Psoas muscle (tissue), 8 donors: ENCODE results near the gene SHANK1. TPM values are rescaled to one million over a fixed set of nuclear protein-coding genes. Genes with fewer than 3 reads are reported as not detected.
"Not testable (repeated sequence)": the region's sequence is repeated elsewhere in the genome, so short reads cannot be mapped to it uniquely, and the experiment has no call there.

ENCODE experiments used
- ATAC-seq, 4 donors: fragments of 200-7000 bp; cut with Tn5 transposase; one replicate each; pipeline ENCODE4 v1.9.1; 2020; ENCODE audit warnings: moderate library complexity in 3 of 4, mild to moderate bottlenecking in 2 of 4
- DNase-seq, 2 donors: peaks; one replicate each; pipeline ENCODE4 v3.0.0-alpha.2; 2020
- H3K27ac ChIP-seq: fragments of 200-600 bp; one replicate; pipeline ENCODE4 v1.8.0; 2022
- H3K27me3 ChIP-seq, 3 donors: fragments of 200-600 bp in 1 of 3; one replicate each; pipeline versions ENCODE4 v1.6.1 to v1.8.0; 2013 to 2022; ENCODE audit warnings: low read length in 2 of 3, mild to moderate bottlenecking in 2 of 3, moderate library complexity in 1 of 3; ENCODE audit not compliant: insufficient read depth in 3 of 3
- H3K36me3 ChIP-seq, 2 donors: fragments of 200-600 bp in 1 of 2; one replicate each; pipeline versions ENCODE4 v1.6.1 to v1.8.0; 2013 to 2022; ENCODE audit warnings: low read depth in 1 of 2, mild to moderate bottlenecking in 1 of 2, moderate library complexity in 1 of 2; ENCODE audit not compliant: insufficient read depth in 1 of 2
- H3K4me1 ChIP-seq: fragments of 200-600 bp; one replicate; pipeline ENCODE4 v1.8.0; 2022
- H3K4me3 ChIP-seq: fragments of 200-600 bp; one replicate; pipeline ENCODE4 v1.8.0; 2022; ENCODE audit warnings: mild to moderate bottlenecking
- H3K9me3 ChIP-seq: fragments of 200-600 bp; one replicate; pipeline ENCODE4 v1.8.0; 2022
- CTCF ChIP-seq: fragments of 200-600 bp; IDR thresholded peaks from one replicate; pipeline ENCODE4 v1.8.0; 2022; ENCODE audit warnings: antibody characterized with exemption
- WGBS, 3 donors: extraction: QIAGEN DNeasy Blood & Tissue Kit; methylation state at CpG; one replicate each; pipeline versions ENCODE4 v1.1.6 to v1.1.7; 2013; 5-methylcytosine and 5-hydroxymethylcytosine counted together
- intact Hi-C, 2 donors: fragments of 100-400 bp; cut with DNase I; formaldehyde crosslinking; loops; one replicate each; pipeline versions ENCODE4 v1.11.0 to v1.14.2; 2022
- polyA plus RNA-seq, 3 donors: library from polyadenylated mRNA; stranded (reverse); fragments of 200-250 nt; gene quantifications; one replicate each; pipeline ENCODE4 v1.2.3, GENCODE V29; 2013
- total RNA-seq, 4 donors: library from RNA; stranded (reverse); fragmentation: NEBNext Ultra II Directional in 2 of 4; extraction: Animal tissue kit (Norgen Biotek cat#: 25700) in 2 of 4; gene quantifications; one replicate each; pipeline versions ENCODE4 v1.2.1 to v1.2.4, GENCODE V29; 2021 to 2023
- donor health status: healthy with polysubstance abuse.
- donor health status: DM: no; HTN: no; CAD: no; lungs with moderate emphysema.
- donor health status: Bipolar disorder and iron deficiency.
- donor health status: healthy.
- donor health status: DM: yes; HTN: yes; CAD: no.
- donor health status: DM: no; HTN: no; CAD: no.
- donor health status: DM: no; HTN: no; CAD: no.
- donor health status: DM: yes; HTN: yes; CAD: no.

SHANK1 gene
- total and polyA plus RNA-seq, 7 donors = 0.14 to 1.3 (median 0.39) TPM; not detected in 2

GRCh38 chr19:50749490-50749889 lies 29.9 kb upstream of the SHANK1 start:
- no peaks in the 10 kb centered on the region for H3K36me3 ChIP-seq

GRCh38 chr19:50747141-50747540 lies 27.5 kb upstream of the SHANK1 start:
- 78 to 86% (median 79%) methylated on average over 14 of the region's 14 CpGs for WGBS, 3 donors
- ATAC-seq, H3K27me3 ChIP-seq, H3K27ac ChIP-seq, H3K4me1 ChIP-seq, DNase-seq, H3K9me3 ChIP-seq, H3K4me3 ChIP-seq, intact Hi-C loops, H3K36me3 ChIP-seq: not testable (repeated sequence)

More at GRCh38 chr19:50749490-50749889, 29.9 kb upstream of the SHANK1 start:
- Histone ChIP-seq H3K27ac (no peak overlapping the region), H3K4me3 (no peak overlapping the region), H3K9me3 (no peaks in the 10 kb centered on the region), H3K4me1 (no peaks in the 10 kb centered on the region), H3K27me3 (peaks cover 0 to 3% (median 0%) of the 10 kb centered on the region in 3 donors)
- WGBS, 3 donors = 61 to 63% (median 61%) methylated on average over 6 of the region's 6 CpGs
- intact Hi-C loops = no loop called here
- ATAC-seq (no peak), DNase-seq (no peak)
- TF ChIP-seq CTCF = no peak

GRCh38 chr19:50745221-50745620 lies 25.6 kb upstream of the SHANK1 start:
- H3K36me3 ChIP-seq = no peaks in the 10 kb centered on the region
- DNase-seq (no peak), ATAC-seq (no peak)
- intact Hi-C loops = no loop called here
- no peak overlapping the region for H3K4me3 ChIP-seq
- H3K9me3 ChIP-seq = no peaks in the 10 kb centered on the region
- peaks cover 0 to 7% (median 7%) of the 10 kb centered on the region in 3 donors for H3K27me3 ChIP-seq
- 66 to 71% (median 68%) methylated on average over 10 of the region's 10 CpGs for WGBS, 3 donors
- TF ChIP-seq CTCF = no peak
- H3K4me1 ChIP-seq = no peaks in the 10 kb centered on the region
- no peak overlapping the region for H3K27ac ChIP-seq

- intact Hi-C loops = no loop called here
- Histone ChIP-seq H3K9me3 (no peaks in the 10 kb centered on the region), H3K4me3 (no peak overlapping the region), H3K27me3 (peaks cover 0 to 19% (median 7%) of the 10 kb centered on the region in 3 donors), H3K36me3 (no peaks in the 10 kb centered on the region), H3K4me1 (no peaks in the 10 kb centered on the region), H3K27ac (no peak overlapping the region)
- no peak for TF ChIP-seq CTCF
- ATAC-seq (no peak), DNase-seq (no peak)
- 83 to 89% (median 88%) methylated on average over 6 of the region's 6 CpGs for WGBS, 3 donors
Observed at GRCh38 chr19:50743537-50743936, 23.9 kb upstream of the SHANK1 start.

GRCh38 chr19:50741179-50741933 lies 21.8 kb upstream of the SHANK1 start:
- WGBS, 3 donors = 67 to 72% (median 67%) methylated on average over 18 of the region's 18 CpGs
- H3K9me3 ChIP-seq = no peaks in the 10 kb centered on the region
- no peaks in the 10 kb centered on the region for H3K4me1 ChIP-seq
- ATAC-seq (no peak), DNase-seq (no peak)
- no peaks in the 10 kb centered on the region for H3K36me3 ChIP-seq
- no peak for TF ChIP-seq CTCF
- H3K4me3 ChIP-seq = no peak overlapping the region
- H3K27me3 ChIP-seq = peaks cover 0 to 30% (median 8%) of the 10 kb centered on the region in 3 donors
- no peak overlapping the region for H3K27ac ChIP-seq
- intact Hi-C loops = no loop called here
